Measurements from ENCODE around the gene WRAP53.

The WRAP53 gene

GRCh38 chr17:7667656-7668406 lies 20.4 kb upstream of the WRAP53 start:
- TF ChIP-seq CTCF (IDR thresholded peaks at IDR 0.05; ENCODE audit: insufficient read depth, low read depth, low read length, missing control alignments), result no peak
- DNase-seq (ENCODE audit: low read depth), result no peak

GRCh38 chr17:7668482-7668881 lies 19.8 kb upstream of the WRAP53 start:
- no peak for DNase-seq (ENCODE audit: low read depth)
- H3K4me3 ChIP-seq (ENCODE audit: low read length), result no peak overlapping the region
- TF ChIP-seq CTCF (IDR thresholded peaks at IDR 0.05; ENCODE audit: insufficient read depth, low read depth, low read length, missing control alignments), result no peak

More at GRCh38 chr17:7667656-7668406, 20.4 kb upstream of the WRAP53 start:
- H3K4me3 ChIP-seq (ENCODE audit: low read length), result no peak overlapping the region

- no peak for DNase-seq (ENCODE audit: low read depth)
- no peak overlapping the region for H3K4me3 ChIP-seq (ENCODE audit: low read length)
- TF ChIP-seq CTCF (IDR thresholded peaks at IDR 0.05; ENCODE audit: insufficient read depth, low read depth, low read length, missing control alignments), result peak; percentile 40
These were observed 15.0 kb upstream of the WRAP53 start for GRCh38 chr17:7673239-7673638.

- DNase-seq (ENCODE audit: low read depth), result no peak
- no peak overlapping the region for H3K4me3 ChIP-seq (ENCODE audit: low read length)
- TF ChIP-seq CTCF (IDR thresholded peaks at IDR 0.05; ENCODE audit: insufficient read depth, low read depth, low read length, missing control alignments), result no peak
These were observed 13.3 kb upstream of the WRAP53 start for GRCh38 chr17:7674934-7675333.

- H3K4me3 ChIP-seq (ENCODE audit: low read length), result no peak overlapping the region
- DNase-seq (ENCODE audit: low read depth), result no peak
- TF ChIP-seq CTCF (IDR thresholded peaks at IDR 0.05; ENCODE audit: insufficient read depth, low read depth, low read length, missing control alignments), result no peak
These were observed 11.7 kb upstream of the WRAP53 start for GRCh38 chr17:7676533-7676932.

GRCh38 chr17:7677388-7678067 lies 10.7 kb upstream of the WRAP53 start:
- TF ChIP-seq CTCF (IDR thresholded peaks at IDR 0.05; ENCODE audit: insufficient read depth, low read depth, low read length, missing control alignments), result no peak
- no peak overlapping the region for H3K4me3 ChIP-seq (ENCODE audit: low read length)
- no peak for DNase-seq (ENCODE audit: low read depth)
